Fibroblast of pulmonary artery (primary cell): ENCODE measurements around the gene DDIAS.

Experiments
- DNase-seq: peaks from one replicate; pipeline ENCODE4 v3.0.0-alpha.2; 2010; ENCODE audit warnings: low read depth
- H3K4me3 ChIP-seq: replicated peaks from 2 replicates; pipeline ENCODE4 v1.5.1; 2011; ENCODE audit warnings: low read depth, mild to moderate bottlenecking, control low read depth, low read length, moderate library complexity
- CTCF ChIP-seq: IDR thresholded peaks from 2 replicates; pipeline ENCODE4 v1.5.1; 2011; ENCODE audit warnings: mild to moderate bottlenecking, control low read depth, low read length, inconsistent platforms; ENCODE audit errors: missing control alignments

Gene DDIAS

GRCh38 chr11:82924522-82925224 lies 23.1 kb downstream of the DDIAS start:
- no peak for TF ChIP-seq CTCF
- H3K4me3 ChIP-seq = no peak overlapping the region
- no peak for DNase-seq

GRCh38 chr11:82927264-82927880 lies 25.8 kb downstream of the DDIAS start:
- H3K4me3 ChIP-seq = no peak overlapping the region
- DNase-seq = peak; percentile 73
- peak; percentile 82 for TF ChIP-seq CTCF

- no peak for TF ChIP-seq CTCF
- no peak overlapping the region for H3K4me3 ChIP-seq
- DNase-seq = no peak
These were observed 27.6 kb downstream of the DDIAS start for GRCh38 chr11:82929121-82929520.

GRCh38 chr11:82930229-82930628 lies 28.7 kb downstream of the DDIAS start:
- DNase-seq = no peak
- H3K4me3 ChIP-seq = no peak overlapping the region
- TF ChIP-seq CTCF = no peak

- no peak for TF ChIP-seq CTCF
- H3K4me3 ChIP-seq = no peak overlapping the region
- DNase-seq = no peak
These were observed 29.2 kb downstream of the DDIAS start for GRCh38 chr11:82930734-82931133.

- no peak for TF ChIP-seq CTCF
- H3K4me3 ChIP-seq = no peak overlapping the region
- DNase-seq = no peak
These were observed 31.0 kb downstream of the DDIAS start for GRCh38 chr11:82932564-82932963.

- DNase-seq = peak; percentile 87
- no peak overlapping the region for H3K4me3 ChIP-seq
- TF ChIP-seq CTCF = no peak
These were observed 34.7 kb downstream of the DDIAS start for GRCh38 chr11:82936261-82936660.
